SJSA1 (cell line): ENCODE measurements around the gene PPFIA1. TPM values are rescaled to one million over a fixed set of nuclear protein-coding genes. Genes with fewer than 3 reads are reported as not detected.
"Not testable (repeated sequence)": the region's sequence is repeated elsewhere in the genome, so short reads cannot be mapped to it uniquely, and the experiment has no call there.

Experiments used
- DNase-seq, 2 experiments: peaks; one replicate each; pipeline ENCODE4 v3.0.0-alpha.2; 2015 to 2020; ENCODE audit warnings: low spot score in 2 of 2, low read depth in 1 of 2
- H3K27ac ChIP-seq: fragments of 250-450 bp; sonication (Bioruptor Pico); 2 replicates; pipeline ENCODE4 v1.5.1; 2020; ENCODE audit warnings: mild to moderate bottlenecking, moderate library complexity
- H3K27me3 ChIP-seq: fragments of 250-450 bp; sonication (Bioruptor Pico); replicated peaks from 2 replicates; pipeline ENCODE4 v1.5.1; 2020; ENCODE audit warnings: mild to moderate bottlenecking, moderate library complexity
- H3K36me3 ChIP-seq: fragments of 250-450 bp; sonication (Bioruptor Pico); 2 replicates; pipeline ENCODE4 v1.5.1; 2020; ENCODE audit warnings: mild to moderate bottlenecking
- H3K4me1 ChIP-seq: fragments of 250-450 bp; sonication (Bioruptor Pico); replicated peaks from 2 replicates; pipeline ENCODE4 v1.6.1; 2021; ENCODE audit warnings: mild to moderate bottlenecking
- H3K4me3 ChIP-seq: fragments of 250-450 bp; sonication (Bioruptor Pico); 2 replicates; pipeline ENCODE4 v1.5.1; 2020; ENCODE audit warnings: mild to moderate bottlenecking
- H3K9me3 ChIP-seq: fragments of 250-450 bp; sonication (Bioruptor Pico); replicated peaks from 2 replicates; pipeline ENCODE4 v1.5.1; 2020; ENCODE audit warnings: mild to moderate bottlenecking
- total RNA-seq: library from RNA; depleted of rRNA; stranded (reverse); fragments of >200 nt; shearing (Covaris generic); gene quantifications from 2 replicates; pipeline ENCODE4 v1.2.3, GENCODE V29; 2014

Gene PPFIA1
- total RNA-seq, 1 experiment from 2014 or later, result 106 TPM

DNA sequence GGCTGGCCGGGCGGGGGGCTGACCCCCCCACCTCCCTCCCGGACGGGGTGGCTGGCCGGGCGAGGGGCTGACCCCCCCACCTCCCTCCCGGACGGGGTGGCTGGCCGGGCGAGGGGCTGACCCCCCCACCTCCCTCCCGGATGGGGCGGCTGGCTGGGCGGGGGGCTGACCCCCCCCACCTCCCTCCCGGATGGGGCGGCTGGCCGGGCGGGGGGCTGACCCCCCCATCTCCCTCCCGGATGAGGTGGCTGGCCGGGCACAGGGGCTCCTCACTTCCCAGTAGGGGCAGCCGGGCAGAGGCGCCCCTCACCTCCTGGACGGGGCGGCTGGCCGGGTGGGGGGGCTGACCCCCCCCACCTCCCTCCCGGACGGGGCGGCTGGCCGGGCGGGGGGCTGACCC is 24.7 kb downstream of the PPFIA1 start:
- H3K4me3 ChIP-seq, DNase-seq, H3K9me3 ChIP-seq, H3K4me1 ChIP-seq, H3K27me3 ChIP-seq, H3K27ac ChIP-seq: not testable (repeated sequence)
- H3K36me3 ChIP-seq, result peaks cover 66% of the 10 kb centered on the region

DNA sequence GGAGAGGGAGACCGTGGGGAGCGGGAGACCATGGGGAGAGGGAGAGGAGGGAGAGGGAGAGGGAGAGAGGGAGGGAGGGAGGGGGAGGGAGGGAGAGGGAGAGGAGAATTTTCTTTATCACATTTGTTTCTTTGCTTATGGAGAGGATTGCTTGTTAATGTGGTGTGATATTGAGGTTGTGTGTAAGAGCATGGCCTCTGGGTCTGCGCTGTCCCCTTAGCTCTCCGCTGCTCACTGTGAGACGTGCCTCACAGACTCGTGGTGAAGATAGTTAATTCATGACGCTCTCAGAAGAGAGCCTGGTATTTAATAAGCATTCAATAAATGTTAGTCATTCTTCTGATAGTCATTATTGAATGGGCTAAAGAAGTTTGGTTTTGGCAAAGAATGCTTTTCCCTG is 26.2 kb downstream of the PPFIA1 start:
- Histone ChIP-seq H3K27me3 (no peaks in the 10 kb centered on the region), H3K27ac (no peak overlapping the region)
- DNase-seq, result no peak

DNA sequence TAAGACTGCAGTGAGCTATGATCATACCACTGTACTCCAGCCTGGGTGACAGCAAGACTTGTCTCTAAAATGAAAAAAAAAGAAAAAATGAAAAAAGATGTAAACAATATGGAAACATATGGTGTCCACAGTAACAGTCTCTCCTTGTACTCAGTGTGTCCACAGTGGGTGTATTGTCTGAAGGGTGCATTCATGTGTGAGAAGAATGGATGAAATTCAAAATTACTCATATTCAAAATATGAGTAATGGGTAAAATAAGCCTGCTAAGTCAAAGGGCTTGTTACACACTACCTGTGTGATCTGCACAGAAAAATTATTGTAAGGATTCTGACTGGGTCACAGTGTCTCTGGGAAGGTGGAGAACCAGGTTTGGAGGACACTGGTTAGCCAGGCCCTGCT is 26.9 kb downstream of the PPFIA1 start:
- DNase-seq, result no peak
- H3K27ac ChIP-seq, result no peak overlapping the region
- peaks cover 5% of the 10 kb centered on the region; the same call in 1 of the 2 replicates for H3K4me1 ChIP-seq
- H3K4me3 ChIP-seq, result no peak overlapping the region
- H3K27me3 ChIP-seq, result no peaks in the 10 kb centered on the region
- no peaks in the 10 kb centered on the region for H3K9me3 ChIP-seq
- peaks cover 61% of the 10 kb centered on the region for H3K36me3 ChIP-seq

More for the DNA sequence above, 26.2 kb downstream of the PPFIA1 start:
- Histone ChIP-seq H3K4me3 (no peak overlapping the region), H3K4me1 (peaks cover 5% of the 10 kb centered on the region; the same call in 1 of the 2 replicates), H3K36me3 (peaks cover 64% of the 10 kb centered on the region), H3K9me3 (no peaks in the 10 kb centered on the region)

DNA sequence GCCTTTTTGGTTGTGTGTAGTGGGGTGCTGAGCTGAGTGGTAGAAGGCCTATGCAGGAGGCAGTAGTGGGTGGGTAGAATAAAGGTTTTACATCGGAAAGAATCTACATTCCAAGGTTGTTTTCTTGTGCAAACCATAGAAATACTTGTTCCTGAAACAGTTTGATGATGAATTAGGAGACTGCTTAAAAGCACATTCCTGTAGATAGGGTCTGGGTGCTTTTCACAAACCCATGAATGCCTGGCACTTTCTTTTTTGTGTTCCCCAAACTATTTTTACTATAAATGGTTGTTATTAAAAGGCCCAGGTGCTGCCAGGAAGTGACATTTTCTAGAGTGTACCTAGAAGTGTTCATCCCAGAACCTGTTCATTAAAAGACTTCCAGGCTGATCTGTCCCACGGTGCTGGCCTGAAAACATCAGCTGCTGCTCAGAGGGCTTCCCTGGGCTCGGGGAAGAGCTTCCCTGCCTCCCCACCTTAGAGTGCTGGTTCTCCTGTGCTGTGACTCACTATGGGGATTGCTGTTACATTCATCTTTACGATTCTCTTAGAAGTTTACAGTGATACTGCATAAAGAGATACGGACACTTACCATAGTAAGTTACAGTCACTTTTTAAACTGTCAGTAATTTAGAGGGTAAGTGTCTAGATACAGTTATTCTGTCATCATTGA is 27.9 kb downstream of the PPFIA1 start:
- no peak for DNase-seq
- H3K9me3 ChIP-seq, result no peaks in the 10 kb centered on the region
- no peak overlapping the region for H3K4me3 ChIP-seq
- H3K27me3 ChIP-seq, result no peaks in the 10 kb centered on the region
- H3K4me1 ChIP-seq, result peaks cover 5% of the 10 kb centered on the region; the same call in 1 of the 2 replicates
- H3K36me3 ChIP-seq, result peaks cover 61% of the 10 kb centered on the region
- H3K27ac ChIP-seq, result no peak overlapping the region

DNA sequence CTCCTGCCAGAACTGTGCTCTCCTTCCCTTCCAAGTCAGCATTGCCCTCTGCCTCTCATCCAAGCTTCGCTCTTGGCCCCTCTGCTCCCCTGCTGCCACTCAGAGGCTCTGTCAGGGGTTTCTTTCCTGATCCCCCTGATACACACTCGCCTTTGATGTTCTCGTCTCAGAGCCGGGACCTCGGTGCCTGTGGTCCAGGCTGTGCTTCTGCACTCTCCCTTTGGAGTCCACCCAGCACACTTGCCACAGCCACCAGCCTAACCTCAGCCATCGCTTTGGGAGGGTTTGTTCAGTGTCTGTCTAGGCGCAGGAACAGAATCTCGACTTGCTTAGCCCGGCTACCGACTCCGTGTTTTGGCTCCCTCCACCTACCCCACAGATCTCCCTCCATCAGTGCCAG is 29.1 kb downstream of the PPFIA1 start:
- H3K4me3 ChIP-seq, result no peak overlapping the region
- no peak overlapping the region for H3K27ac ChIP-seq
- H3K36me3 ChIP-seq, result peaks cover 60% of the 10 kb centered on the region
- DNase-seq, result no peak
- no peaks in the 10 kb centered on the region for H3K9me3 ChIP-seq
- peaks cover 8% of the 10 kb centered on the region for H3K4me1 ChIP-seq
- no peaks in the 10 kb centered on the region for H3K27me3 ChIP-seq

DNA sequence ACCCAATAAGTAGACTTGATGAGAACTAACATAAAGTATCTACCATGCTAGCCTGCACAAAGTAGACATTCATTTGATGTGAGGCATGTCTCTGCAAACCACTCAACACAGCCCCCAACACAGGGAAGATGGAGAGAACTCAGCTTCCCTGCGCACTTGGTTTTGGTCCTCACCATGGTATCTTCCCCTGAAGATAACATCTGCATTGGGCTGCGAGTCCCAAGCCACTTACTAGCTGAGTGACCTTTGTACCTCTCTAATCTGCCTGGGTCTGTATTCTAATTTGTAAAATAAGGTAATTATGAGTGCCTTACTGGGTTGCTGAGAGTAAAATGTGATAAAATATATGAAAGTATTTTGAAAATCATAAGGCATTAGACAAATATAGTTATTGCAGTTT is 30.7 kb downstream of the PPFIA1 start:
- peaks cover 63% of the 10 kb centered on the region for H3K36me3 ChIP-seq
- H3K4me1 ChIP-seq, result peaks cover 20% of the 10 kb centered on the region
- H3K9me3 ChIP-seq, result no peaks in the 10 kb centered on the region
- H3K27me3 ChIP-seq, result no peaks in the 10 kb centered on the region
- DNase-seq, result no peak
- no peak overlapping the region for H3K4me3 ChIP-seq
- no peak overlapping the region for H3K27ac ChIP-seq

DNA sequence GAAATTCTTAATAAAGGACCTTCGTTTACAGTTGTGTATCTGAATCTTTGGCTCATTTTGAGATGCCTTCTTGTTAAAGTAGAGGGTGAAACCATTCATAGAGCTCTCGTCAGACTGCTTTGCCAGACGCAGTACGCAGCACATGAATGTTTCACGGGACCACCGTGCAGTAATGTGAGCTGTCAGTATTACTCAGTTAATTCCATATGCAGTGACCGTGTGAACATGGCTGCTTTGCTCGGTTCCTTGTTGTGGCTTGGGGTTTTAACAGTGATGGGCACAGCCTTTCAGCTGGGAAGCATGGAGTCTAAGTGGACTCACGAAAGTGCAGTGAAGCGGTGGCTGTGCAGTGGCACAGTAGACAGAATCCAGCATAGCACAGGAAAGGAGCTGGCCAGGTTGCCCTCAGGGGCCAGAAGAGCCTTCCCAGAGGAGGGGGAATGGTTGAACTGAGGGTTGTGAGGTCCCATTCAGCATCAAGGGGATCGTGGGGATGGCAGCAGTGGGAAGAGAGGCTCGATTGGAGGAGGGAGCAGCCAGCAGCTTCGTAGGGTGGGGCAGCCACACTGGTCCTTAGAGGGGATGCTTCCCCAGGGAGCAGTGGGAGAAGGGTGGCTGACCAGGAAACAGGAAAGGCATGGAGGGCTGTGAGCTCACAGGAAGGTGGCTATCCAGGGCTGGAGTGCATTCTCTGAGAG is 31.4 kb downstream of the PPFIA1 start:
- Histone ChIP-seq H3K27ac (no peak overlapping the region), H3K27me3 (no peaks in the 10 kb centered on the region), H3K36me3 (peaks cover 61% of the 10 kb centered on the region), H3K4me3 (no peak overlapping the region), H3K4me1 (peaks cover 23% of the 10 kb centered on the region), H3K9me3 (no peaks in the 10 kb centered on the region)
- no peak for DNase-seq

DNA sequence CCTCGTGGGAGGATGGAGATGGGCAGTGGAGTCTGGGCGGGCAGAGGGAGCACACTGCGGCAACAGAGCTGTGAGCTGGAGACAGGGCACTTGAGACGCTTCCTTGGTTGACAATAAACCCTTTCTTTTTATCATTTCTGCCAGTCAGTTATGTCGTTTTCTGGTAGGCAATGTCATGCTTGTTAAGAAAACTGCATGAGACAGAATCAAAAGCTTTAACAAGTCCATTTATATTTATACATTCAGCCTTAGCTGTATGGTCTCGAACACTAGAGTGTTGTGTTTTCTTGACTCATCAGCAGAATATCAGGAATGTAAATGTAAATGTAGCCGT is 31.9 kb downstream of the PPFIA1 start:
- no peaks in the 10 kb centered on the region for H3K27me3 ChIP-seq
- peaks cover 56% of the 10 kb centered on the region for H3K36me3 ChIP-seq
- H3K4me1 ChIP-seq, result peaks cover 23% of the 10 kb centered on the region
- no peak overlapping the region for H3K27ac ChIP-seq
- DNase-seq, result no peak
- no peaks in the 10 kb centered on the region for H3K9me3 ChIP-seq
- H3K4me3 ChIP-seq, result no peak overlapping the region

DNA sequence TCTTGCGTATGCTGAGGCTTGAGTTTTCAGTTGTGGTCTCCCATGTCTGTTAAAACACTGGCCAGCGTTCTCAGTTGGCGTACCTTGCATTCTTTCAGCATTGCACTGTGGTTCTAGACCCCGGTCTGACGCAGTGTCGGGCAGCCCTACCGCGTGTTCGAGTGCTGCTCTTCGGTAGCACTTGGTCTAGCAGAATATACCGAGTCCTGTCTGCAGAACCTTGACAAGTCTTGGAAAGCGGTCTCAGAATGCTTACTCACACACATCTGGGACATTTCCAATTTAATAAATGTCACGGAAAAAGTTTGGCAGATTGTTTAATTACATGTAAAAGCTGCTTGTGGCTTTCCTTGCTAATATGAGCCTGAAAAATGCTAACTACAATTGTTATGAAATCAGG is 32.6 kb downstream of the PPFIA1 start:
- Histone ChIP-seq H3K27me3 (no peaks in the 10 kb centered on the region), H3K27ac (no peak overlapping the region), H3K9me3 (no peaks in the 10 kb centered on the region), H3K4me1 (peaks cover 23% of the 10 kb centered on the region), H3K4me3 (no peak overlapping the region), H3K36me3 (peaks cover 60% of the 10 kb centered on the region)
- DNase-seq, result no peak

DNA sequence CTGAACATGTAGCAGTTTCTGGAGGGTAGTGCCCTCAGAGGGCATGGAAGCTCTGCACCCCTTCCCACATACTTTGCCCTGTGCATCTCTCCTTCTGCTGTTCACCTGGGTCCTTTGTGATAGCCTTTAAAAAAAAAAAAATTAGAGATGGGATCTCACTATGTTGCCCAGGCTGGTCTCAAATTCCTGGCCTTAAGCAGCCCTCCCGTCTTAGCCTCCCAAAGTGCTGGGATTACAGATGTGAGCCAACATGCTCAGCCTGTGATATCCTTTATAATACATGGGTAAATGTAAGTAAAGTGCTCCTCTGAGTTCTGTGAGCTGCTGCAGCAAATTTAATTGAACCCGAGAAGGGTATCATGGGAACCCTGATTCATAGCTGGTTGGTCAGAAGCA is 33.7 kb downstream of the PPFIA1 start:
- Histone ChIP-seq H3K4me3 (no peak overlapping the region), H3K9me3 (no peaks in the 10 kb centered on the region), H3K27me3 (no peaks in the 10 kb centered on the region), H3K27ac (no peak overlapping the region), H3K4me1 (peaks cover 23% of the 10 kb centered on the region), H3K36me3 (peaks cover 54% of the 10 kb centered on the region)
- DNase-seq, result no peak

DNA sequence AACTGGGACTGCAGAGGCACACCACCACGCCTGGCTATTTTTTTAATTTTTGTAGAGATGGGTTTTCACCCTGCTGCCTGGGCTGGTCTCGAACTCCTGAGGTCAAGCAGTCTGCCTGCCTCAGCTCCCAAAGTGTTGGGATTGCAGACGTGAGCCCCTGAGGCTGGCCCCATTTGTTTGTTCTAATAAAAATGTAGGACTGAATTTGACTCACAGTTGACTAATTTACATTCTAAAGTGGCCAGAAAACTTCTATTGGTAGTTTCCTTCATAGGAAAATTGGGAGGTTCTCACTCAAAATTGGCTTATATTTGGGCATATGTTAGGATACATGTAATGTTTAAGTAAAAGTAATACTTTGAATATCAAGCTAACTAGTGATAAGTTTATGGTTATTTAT is 35.0 kb downstream of the PPFIA1 start:
- Histone ChIP-seq H3K9me3 (no peaks in the 10 kb centered on the region), H3K27me3 (no peaks in the 10 kb centered on the region), H3K36me3 (peaks cover 48% of the 10 kb centered on the region), H3K4me3 (no peak overlapping the region), H3K27ac (no peak overlapping the region), H3K4me1 (peaks cover 23% of the 10 kb centered on the region)
- DNase-seq, result no peak

DNA sequence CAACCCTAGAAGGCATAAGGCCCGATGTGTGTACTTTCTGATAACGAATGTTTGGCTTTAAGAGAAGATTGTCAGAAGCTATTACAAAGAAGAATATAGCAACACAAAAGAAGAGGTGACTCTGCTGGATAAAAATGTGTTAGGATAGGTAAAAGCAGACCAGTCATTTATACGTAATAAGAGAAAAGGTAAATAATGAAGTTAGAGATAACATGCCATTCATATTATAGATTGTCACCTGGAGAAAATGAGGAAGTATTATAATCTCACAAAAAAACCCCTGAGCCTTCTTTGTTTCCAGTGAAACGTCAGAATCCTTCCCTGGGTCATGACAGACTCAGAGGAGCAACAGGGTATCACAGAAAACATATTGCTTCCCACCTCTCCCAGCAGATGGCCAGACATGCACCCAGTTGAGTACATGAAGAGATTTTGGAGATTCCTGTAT is 36.1 kb downstream of the PPFIA1 start:
- no peak for DNase-seq
- Histone ChIP-seq H3K4me3 (no peak overlapping the region), H3K9me3 (no peaks in the 10 kb centered on the region), H3K27me3 (no peaks in the 10 kb centered on the region), H3K4me1 (peaks cover 23% of the 10 kb centered on the region), H3K36me3 (peaks cover 46% of the 10 kb centered on the region), H3K27ac (no peak overlapping the region)

DNA sequence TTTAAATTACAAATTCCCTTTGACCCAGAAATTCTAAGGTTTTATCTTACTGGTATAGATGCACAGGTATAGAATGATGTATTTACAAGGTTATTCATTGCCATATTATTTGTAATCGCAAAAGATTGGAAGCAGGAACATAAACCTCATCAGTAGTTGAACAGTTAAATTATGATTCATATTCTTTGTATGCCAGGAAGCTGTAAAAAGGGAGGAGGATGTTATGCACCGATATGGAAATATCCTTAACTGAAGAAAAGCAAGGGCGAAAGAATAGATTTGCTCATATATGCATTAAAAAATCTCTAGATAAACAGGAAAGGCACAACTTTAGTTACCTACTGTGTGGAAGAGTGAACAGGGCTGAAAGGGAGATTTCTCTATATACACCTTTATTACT is 36.7 kb downstream of the PPFIA1 start:
- DNase-seq, result no peak

DNA sequence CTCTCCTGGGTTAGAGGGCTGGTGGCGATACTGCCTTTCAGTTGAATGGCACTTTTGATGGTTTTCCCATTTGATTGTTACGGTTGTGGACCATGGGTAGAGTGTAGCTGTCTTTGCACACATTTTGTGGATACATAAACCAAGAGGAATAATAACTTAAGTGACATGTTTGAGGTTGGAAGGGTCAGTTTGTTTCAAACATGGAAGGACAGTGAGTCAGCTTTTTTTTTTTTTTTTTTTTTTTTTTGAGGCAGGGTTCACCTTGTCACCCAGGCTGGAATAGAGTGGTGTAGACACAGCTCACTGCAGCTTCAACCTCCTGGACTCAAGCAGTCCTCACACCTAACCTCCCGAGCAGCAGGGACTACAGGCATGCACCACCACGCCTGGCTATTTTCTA is 41.1 kb downstream of the PPFIA1 start:
- Histone ChIP-seq H3K4me3 (no peak overlapping the region), H3K4me1 (peaks cover 8% of the 10 kb centered on the region), H3K9me3 (no peaks in the 10 kb centered on the region), H3K36me3 (peaks cover 47% of the 10 kb centered on the region), H3K27ac (no peak overlapping the region), H3K27me3 (no peaks in the 10 kb centered on the region)
- no peak for DNase-seq

More for the DNA sequence above, 36.7 kb downstream of the PPFIA1 start:
- Histone ChIP-seq H3K27me3 (no peaks in the 10 kb centered on the region), H3K27ac (no peak overlapping the region), H3K4me3 (no peak overlapping the region), H3K9me3 (no peaks in the 10 kb centered on the region), H3K4me1 (peaks cover 23% of the 10 kb centered on the region), H3K36me3 (peaks cover 44% of the 10 kb centered on the region)
